A549 (cell line): ENCODE data around the gene LIMCH1. TPM values are rescaled to one million over a fixed set of nuclear protein-coding genes. Genes with fewer than 3 reads are reported as not detected.

Experiments
- ATAC-seq, 2 experiments: fragments of 200-7000 bp in 1 of 2; fragments of >200 bp in 1 of 2; cut with Nextera tagmentation in 1 of 2; cut with Tn5 transposase in 1 of 2; 3 replicates each; pipeline versions ENCODE4 v1.8.0 to v1.9.1; 2018 to 2020; ENCODE audit warnings: mild to moderate bottlenecking in 1 of 2, moderate library complexity in 1 of 2
- CTCF ChIA-PET: fragments of 300-600 bp; sonication (Branson Sonifier 250); formaldehyde crosslinking; extraction: SDS; loops from one replicate; lab custom pipeline; 2021; ENCODE audit warnings: antibody characterized with exemption, inconsistent platforms; lab: Yijun Ruan, JAX
- POLR2A ChIA-PET: fragments of 350-600 bp; formaldehyde crosslinking; extraction: SDS; loops from one replicate; lab custom pipeline; 2021; ENCODE audit warnings: antibody characterized with exemption, inconsistent platforms; lab: Yijun Ruan, JAX
- DNase-seq, 2 experiments: peaks; one replicate each; pipeline versions ENCODE4 v3.0.0 to v3.0.0-alpha.2; 2011 to 2016; ENCODE audit warnings: low read depth in 1 of 2, low spot score in 1 of 2
- FAIRE-seq: peaks from 2 replicates; lab custom pipeline; 2011; peaks lifted over from hg19 to GRCh38; lab: Jason Lieb, UNC
- H3K27ac ChIP-seq, 2 experiments: fragments of >200 bp; sonication (Bioruptor Twin); formaldehyde crosslinking; 3 replicates each; pipeline ENCODE4 v1.5.1; 2016 to 2017
- H3K4me1 ChIP-seq: fragments of >200 bp; sonication (Bioruptor Twin); formaldehyde crosslinking; 3 replicates; pipeline ENCODE4 v1.6.1; 2016
- H3K4me2 ChIP-seq: fragments of >200 bp; sonication (Bioruptor Twin); formaldehyde crosslinking; 3 replicates; pipeline ENCODE4 v1.6.1; 2016
- H3K4me3 ChIP-seq: fragments of >200 bp; sonication (Bioruptor Twin); formaldehyde crosslinking; 3 replicates; pipeline ENCODE4 v1.5.1; 2016
- H3K9me3 ChIP-seq: fragments of >200 bp; sonication (Bioruptor Twin); formaldehyde crosslinking; 3 replicates; pipeline ENCODE4 v1.6.1; 2016
- BHLHE40 ChIP-seq: IDR thresholded peaks from 2 replicates; pipeline ENCODE4 v1.6.1; 2012; ENCODE audit warnings: low read depth, low read length, inconsistent platforms
- CBX8 ChIP-seq: fragments of 200-600 bp; sonication (generic); IDR thresholded peaks from 2 replicates; pipeline ENCODE4 v1.6.1; 2016
- CEBPB ChIP-seq, 2 experiments: fragments of >200 bp in 1 of 2; sonication (Bioruptor Twin) in 1 of 2; formaldehyde crosslinking in 1 of 2; IDR thresholded peaks; 2 replicates each; pipeline ENCODE4 v1.6.1; 2012 to 2016
- CTCF ChIP-seq: fragments of >200 bp; sonication (Bioruptor Twin); formaldehyde crosslinking; IDR thresholded peaks from 3 replicates; pipeline ENCODE4 v1.5.1; 2016
- EHMT2 ChIP-seq: fragments of 200-600 bp; sonication (generic); IDR thresholded peaks from 2 replicates; pipeline ENCODE4 v1.6.1; 2016; ENCODE audit warnings: antibody characterized with exemption, low read depth, mild to moderate bottlenecking, moderate library complexity
- ESRRA ChIP-seq: fragments of 150-350 bp; IDR thresholded peaks from 2 replicates; pipeline ENCODE4 v1.6.1; 2014; ENCODE audit warnings: mild to moderate bottlenecking, low read length, borderline replicate concordance
- GATA3 ChIP-seq: IDR thresholded peaks from 2 replicates; pipeline ENCODE4 v1.6.1; 2012; ENCODE audit warnings: borderline replicate concordance
- HDAC2 ChIP-seq: fragments of 200-600 bp; sonication (generic); IDR thresholded peaks from 2 replicates; pipeline ENCODE4 v1.6.1; 2016
- HES2 ChIP-seq: fragments of >200 bp; sonication (Bioruptor Twin); formaldehyde crosslinking; IDR thresholded peaks from 2 replicates; pipeline ENCODE4 v1.6.1; 2016
- HOXA7 ChIP-seq: fragments of 250-450 bp; sonication (Bioruptor Pico); IDR thresholded peaks from 2 replicates; pipeline ENCODE4 v1.5.0; 2020; ENCODE audit warnings: mild to moderate bottlenecking, moderate library complexity
- HOXB13 ChIP-seq: fragments of 250-450 bp; sonication (Bioruptor Pico); IDR thresholded peaks from 2 replicates; pipeline ENCODE4 v1.5.0; 2020; ENCODE audit warnings: low read depth, mild to moderate bottlenecking, moderate library complexity
- KDM5A ChIP-seq: fragments of 200-600 bp; sonication (generic); IDR thresholded peaks from 2 replicates; pipeline ENCODE4 v1.6.1; 2016; ENCODE audit warnings: antibody characterized with exemption, mild to moderate bottlenecking
- MAZ ChIP-seq: fragments of 150-350 bp; IDR thresholded peaks from 2 replicates; pipeline ENCODE4 v1.6.1; 2014; ENCODE audit warnings: antibody characterized with exemption, low read depth, low read length, borderline replicate concordance
- NR3C1 ChIP-seq: fragments of >200 bp; sonication (Bioruptor Twin); formaldehyde crosslinking; IDR thresholded peaks from 3 replicates; pipeline ENCODE4 v1.6.1; 2017
- POLR2A ChIP-seq: IDR thresholded peaks from 2 replicates; pipeline ENCODE4 v1.6.1; 2012; ENCODE audit warnings: mild to moderate bottlenecking, low read length
- RAD21 ChIP-seq, 2 experiments: fragments of >200 bp in 1 of 2; sonication (Bioruptor Twin) in 1 of 2; formaldehyde crosslinking in 1 of 2; IDR thresholded peaks in 1 of 2; conservative IDR thresholded peaks in 1 of 2; 2 replicates in 1 of 2; 3 replicates in 1 of 2; pipeline ENCODE4 v1.6.1; 2012 to 2018; ENCODE audit warnings: inconsistent platforms in 1 of 2
- RCOR1 ChIP-seq: fragments of 150-350 bp; IDR thresholded peaks from 2 replicates; pipeline ENCODE4 v1.6.1; 2014; ENCODE audit warnings: antibody characterized with exemption, low read length, low read depth
- SREBF2 ChIP-seq: fragments of 450-650 bp; IDR thresholded peaks from 2 replicates; pipeline ENCODE4 v1.6.1; 2014; ENCODE audit warnings: mild to moderate bottlenecking, moderate library complexity
- TFCP2L1 ChIP-seq: fragments of 250-450 bp; sonication (Bioruptor Pico); IDR thresholded peaks from 2 replicates; pipeline ENCODE4 v1.5.0; 2021; ENCODE audit warnings: mild to moderate bottlenecking
- ZC3H11A ChIP-seq: fragments of 450-650 bp; IDR thresholded peaks from 2 replicates; pipeline ENCODE4 v1.6.1; 2014; ENCODE audit warnings: antibody characterized with exemption, mild to moderate bottlenecking
- ZFP36 ChIP-seq: fragments of 450-650 bp; IDR thresholded peaks from 2 replicates; pipeline ENCODE4 v1.6.1; 2014; ENCODE audit warnings: borderline replicate concordance; ENCODE audit not compliant: partially characterized antibody
- ZNF302 ChIP-seq: fragments of 250-450 bp; sonication (Bioruptor Pico); IDR thresholded peaks from 2 replicates; pipeline ENCODE4 v1.9.0; 2021; ENCODE audit warnings: inconsistent platforms, mild to moderate bottlenecking, moderate library complexity
- ZSCAN20 ChIP-seq: fragments of 250-450 bp; sonication (Bioruptor Pico); IDR thresholded peaks from 2 replicates; pipeline ENCODE4 v1.8.0; 2022; ENCODE audit warnings: mild to moderate bottlenecking, moderate library complexity
- WGBS: methylation state at CpG from one replicate; pipeline ENCODE4 v1.1.6; 2017; ENCODE audit errors: missing lambda C conversion rate; 5-methylcytosine and 5-hydroxymethylcytosine counted together
- polyA plus RNA-seq, 4 experiments: library from polyadenylated mRNA; depleted of rRNA in 3 of 4; stranded (reverse); fragments of >200 nt; fragmentation: RNase III in 1 of 4; extraction: RNeasy Plus Mini Kit Qiagen cat#74134 plus additional on column Dnase treatment in 1 of 4; gene quantifications; 2 replicates in 3 of 4; 3 replicates in 1 of 4; pipeline ENCODE4 v1.2.3, GENCODE V29; 2011 to 2017
- TF ChIP-seq, protein P1 (sequence below): fragments of 150-350 bp; IDR thresholded peaks from 2 replicates; pipeline ENCODE4 v1.6.1; 2014; ENCODE audit warnings: low read depth, mild to moderate bottlenecking, low read length
- TF ChIP-seq, protein P2 (sequence below): fragments of 450-650 bp; IDR thresholded peaks from 2 replicates; pipeline ENCODE4 v1.6.1; 2014; ENCODE audit warnings: antibody characterized with exemption

The LIMCH1 gene
- polyA plus RNA-seq, 2 of the 4 experiments (the other 2 are of a cell fraction) = 52.9 to 88.9 TPM

DNA sequence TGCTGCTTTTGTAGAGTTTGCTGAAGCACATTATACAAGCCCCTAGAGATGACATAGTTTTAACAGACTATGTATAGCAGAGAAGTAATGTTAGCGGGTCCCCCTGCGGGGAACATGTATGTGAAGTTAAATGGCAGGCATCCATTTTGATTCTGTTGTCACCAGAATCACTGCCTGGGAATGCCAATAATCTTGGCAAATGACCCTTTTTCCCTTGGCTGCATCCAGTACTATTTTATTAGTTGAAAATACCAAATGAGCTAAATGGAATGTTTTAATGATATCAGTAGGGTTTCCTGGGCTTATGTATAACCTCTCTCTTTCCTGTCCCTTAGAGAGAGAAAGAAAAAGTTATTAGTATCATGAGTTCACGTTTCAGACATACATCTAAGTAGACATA lies 93.6 kb downstream of the LIMCH1 start:
- no peak for DNase-seq
- POLR2A ChIA-PET = no interaction called here
- no peak for FAIRE-seq

GRCh38 chr4:41632481-41633073 lies 94.6 kb downstream of the LIMCH1 start:
- FAIRE-seq (no peak), DNase-seq (no peak), ATAC-seq (no peak)
- Histone ChIP-seq H3K27ac (0 out of 6 replicates have a peak overlapping the region, but pooled peaks of 1 of the 2 experiments have one; percentile 9), H3K4me2 (no peak overlapping the region), H3K4me3 (no peak overlapping the region), H3K4me1 (no peaks in the 10 kb centered on the region), H3K9me3 (no peaks in the 10 kb centered on the region)
- TF ChIP-seq ZFP36 = no peak
- no peak for TF ChIP-seq GATA3
- no peak for TF ChIP-seq ZC3H11A
- TF ChIP-seq CBX8 = no peak
- TF ChIP-seq, protein P1, sequence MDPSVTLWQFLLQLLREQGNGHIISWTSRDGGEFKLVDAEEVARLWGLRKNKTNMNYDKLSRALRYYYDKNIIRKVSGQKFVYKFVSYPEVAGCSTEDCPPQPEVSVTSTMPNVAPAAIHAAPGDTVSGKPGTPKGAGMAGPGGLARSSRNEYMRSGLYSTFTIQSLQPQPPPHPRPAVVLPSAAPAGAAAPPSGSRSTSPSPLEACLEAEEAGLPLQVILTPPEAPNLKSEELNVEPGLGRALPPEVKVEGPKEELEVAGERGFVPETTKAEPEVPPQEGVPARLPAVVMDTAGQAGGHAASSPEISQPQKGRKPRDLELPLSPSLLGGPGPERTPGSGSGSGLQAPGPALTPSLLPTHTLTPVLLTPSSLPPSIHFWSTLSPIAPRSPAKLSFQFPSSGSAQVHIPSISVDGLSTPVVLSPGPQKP = no peak
- TF ChIP-seq BHLHE40 = no peak
- TF ChIP-seq KDM5A = no peak
- ChIA-PET CTCF (interaction anchor here (1.2 to 1.3 kb wide), 2 partner anchors 13 to 352 kb away, joined by 3 to 4 read pairs; no protein-coding TSS in a partner anchor), POLR2A (no interaction called here)
- WGBS = 81% methylated on average over 11 of the region's 11 CpGs

More for the DNA sequence above, 93.6 kb downstream of the LIMCH1 start:
- H3K4me2 ChIP-seq = no peak overlapping the region
- ATAC-seq = no peak
- CTCF ChIA-PET = interaction anchor here (2.1 kb wide), 1 partner anchor 31 kb away, joined by 5 read pairs; no protein-coding TSS in a partner anchor
- H3K4me3 ChIP-seq = no peak overlapping the region
- TF ChIP-seq HOXA7 (CRISPR knock-in tag) (no peak), HOXB13 (no peak), SREBF2 (no peak), CTCF (no peak), NR3C1 (no peak), HDAC2 (no peak), EHMT2 (no peak), CEBPB (IDR thresholded peaks at IDR 0.05) (no peak)
- TF ChIP-seq, protein P2, sequence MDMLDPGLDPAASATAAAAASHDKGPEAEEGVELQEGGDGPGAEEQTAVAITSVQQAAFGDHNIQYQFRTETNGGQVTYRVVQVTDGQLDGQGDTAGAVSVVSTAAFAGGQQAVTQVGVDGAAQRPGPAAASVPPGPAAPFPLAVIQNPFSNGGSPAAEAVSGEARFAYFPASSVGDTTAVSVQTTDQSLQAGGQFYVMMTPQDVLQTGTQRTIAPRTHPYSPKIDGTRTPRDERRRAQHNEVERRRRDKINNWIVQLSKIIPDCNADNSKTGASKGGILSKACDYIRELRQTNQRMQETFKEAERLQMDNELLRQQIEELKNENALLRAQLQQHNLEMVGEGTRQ = no peak
- 74% methylated on average over 3 of the region's 3 CpGs for WGBS
- no peaks in the 10 kb centered on the region for H3K4me1 ChIP-seq
- H3K9me3 ChIP-seq = no peaks in the 10 kb centered on the region
- H3K27ac ChIP-seq = no peak overlapping the region

GRCh38 chr4:41633321-41633720 lies 95.4 kb downstream of the LIMCH1 start:
- Histone ChIP-seq H3K4me1 (no peaks in the 10 kb centered on the region), H3K27ac (no peak overlapping the region), H3K9me3 (no peaks in the 10 kb centered on the region), H3K4me3 (no peak overlapping the region), H3K4me2 (no peak overlapping the region)
- DNase-seq (no peak), ATAC-seq (no peak), FAIRE-seq (no peak)
- CTCF ChIA-PET = interaction anchor here (1.2 to 1.3 kb wide), 2 partner anchors 12 to 353 kb away, joined by 3 to 4 read pairs; no protein-coding TSS in a partner anchor
- POLR2A ChIA-PET = no interaction called here
- WGBS = 89% methylated on average over 4 of the region's 4 CpGs
- TF ChIP-seq GATA3 (no peak), KDM5A (no peak), ESRRA (no peak), MAZ (no peak), RAD21 (conservative IDR thresholded peaks at IDR 0.05 in 1 of 2, IDR thresholded peaks at IDR 0.05 in 1 of 2) (no peak), TFCP2L1 (CRISPR knock-in tag) (no peak), POLR2A (no peak), HES2 (no peak), CEBPB (IDR thresholded peaks at IDR 0.05) (no peak), RCOR1 (no peak), CTCF (no peak), ZSCAN20 (CRISPR knock-in tag) (no peak), ZNF302 (CRISPR knock-in tag) (no peak)
- TF ChIP-seq, protein P2 = no peak
